GM12878 (cell line): ENCODE measurements around the gene XDH. TPM values are rescaled to one million over a fixed set of nuclear protein-coding genes. Genes with fewer than 3 reads are reported as not detected.

Source experiments
- HDGF ChIP-seq: fragments of 450-650 bp; IDR thresholded peaks from 2 replicates; pipeline ENCODE4 v1.6.1; 2016; ENCODE audit warnings: antibody characterized with exemption
- NR2F1 ChIP-seq: fragments of 450-650 bp; conservative IDR thresholded peaks from 2 replicates; pipeline ENCODE4 v1.6.1; 2017; ENCODE audit warnings: mild to moderate bottlenecking
- YBX1 ChIP-seq: fragments of 450-650 bp; IDR thresholded peaks from 2 replicates; pipeline ENCODE4 v1.6.1; 2016; ENCODE audit warnings: antibody characterized with exemption
- ZBTB40 ChIP-seq: fragments of 450-650 bp; IDR thresholded peaks from 2 replicates; pipeline ENCODE4 v1.6.1; 2016; ENCODE audit warnings: mild to moderate bottlenecking, moderate library complexity, borderline replicate concordance
- polyA plus RNA-seq, 11 experiments: library from polyadenylated mRNA; depleted of rRNA in 4 of 11; unstranded in 6 of 11; stranded (reverse) in 5 of 11; fragments of >200 nt; fragmentation: Nextera tagmentation in 4 of 11; fragmentation: Illumina TruSeq in 1 of 11; extraction: Ambion mirVana in 4 of 11; extraction: Trizol in 1 of 11; gene quantifications; 1 replicate in 1 of 11; 2 replicates in 10 of 11; pipeline versions ENCODE4 v1.2.1 to v1.2.3, GENCODE V29; 2011 to 2016; ENCODE audit warnings: inconsistent platforms in 2 of 11, missing spikeins in 2 of 11, low read depth in 1 of 11
- total RNA-seq, 4 experiments: library from RNA; depleted of rRNA in 3 of 4; stranded (reverse); fragments of >200 nt in 3 of 4; fragmentation: Illumina TruSeq in 1 of 4; extraction: Trizol in 1 of 4; gene quantifications; 2 replicates each; pipeline versions ENCODE4 v1.2.1 to v1.2.3, GENCODE V29; 2013 to 2021
- TF ChIP-seq, protein P1 (sequence below): IDR thresholded peaks from 2 replicates; pipeline ENCODE4 v1.6.1; 2011; ENCODE audit warnings: mild to moderate bottlenecking, low read depth, low read length, moderate library complexity; ENCODE audit not compliant: insufficient replicate concordance
- TF ChIP-seq, protein P2 (sequence below): IDR thresholded peaks from 2 replicates; pipeline ENCODE4 v1.6.1; 2012; ENCODE audit warnings: low read depth, low read length, improper control_type of control experiment

Gene XDH
- total and polyA plus RNA-seq, 10 of the 15 experiments (the other 5 are each of a cell fraction or from before 2014, with no cell fraction given): 0.01 TPM; not detected in 9

DNA sequence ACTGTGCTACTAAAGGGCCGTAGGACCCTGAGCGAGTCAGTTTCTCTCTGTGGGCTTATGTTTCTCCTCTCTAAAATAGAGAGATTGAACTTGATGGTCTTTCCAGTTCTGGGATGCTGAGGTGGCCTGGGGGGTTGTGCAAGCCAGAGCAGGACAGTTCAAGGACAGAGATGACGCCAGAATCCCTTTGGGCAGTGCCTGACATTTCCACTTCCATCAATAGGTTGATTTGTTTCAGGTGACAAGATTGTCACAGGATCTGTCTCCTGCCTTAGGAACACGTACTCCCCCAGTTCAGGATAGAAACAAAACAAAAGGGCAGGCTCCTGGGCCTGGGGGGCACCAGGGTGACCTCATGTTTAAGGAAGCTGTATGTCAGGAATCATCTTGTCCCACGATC lies 82.0 kb downstream of the XDH start (continued):
- TF ChIP-seq ZBTB40 (no peak), HDGF (no peak), YBX1 (no peak), NR2F1 (no peak)
- TF ChIP-seq, protein P1, sequence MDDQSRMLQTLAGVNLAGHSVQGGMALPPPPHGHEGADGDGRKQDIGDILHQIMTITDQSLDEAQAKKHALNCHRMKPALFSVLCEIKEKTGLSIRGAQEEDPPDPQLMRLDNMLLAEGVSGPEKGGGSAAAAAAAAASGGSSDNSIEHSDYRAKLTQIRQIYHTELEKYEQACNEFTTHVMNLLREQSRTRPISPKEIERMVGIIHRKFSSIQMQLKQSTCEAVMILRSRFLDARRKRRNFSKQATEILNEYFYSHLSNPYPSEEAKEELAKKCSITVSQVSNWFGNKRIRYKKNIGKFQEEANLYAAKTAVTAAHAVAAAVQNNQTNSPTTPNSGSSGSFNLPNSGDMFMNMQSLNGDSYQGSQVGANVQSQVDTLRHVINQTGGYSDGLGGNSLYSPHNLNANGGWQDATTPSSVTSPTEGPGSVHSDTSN: no peak
- TF ChIP-seq, protein P2, sequence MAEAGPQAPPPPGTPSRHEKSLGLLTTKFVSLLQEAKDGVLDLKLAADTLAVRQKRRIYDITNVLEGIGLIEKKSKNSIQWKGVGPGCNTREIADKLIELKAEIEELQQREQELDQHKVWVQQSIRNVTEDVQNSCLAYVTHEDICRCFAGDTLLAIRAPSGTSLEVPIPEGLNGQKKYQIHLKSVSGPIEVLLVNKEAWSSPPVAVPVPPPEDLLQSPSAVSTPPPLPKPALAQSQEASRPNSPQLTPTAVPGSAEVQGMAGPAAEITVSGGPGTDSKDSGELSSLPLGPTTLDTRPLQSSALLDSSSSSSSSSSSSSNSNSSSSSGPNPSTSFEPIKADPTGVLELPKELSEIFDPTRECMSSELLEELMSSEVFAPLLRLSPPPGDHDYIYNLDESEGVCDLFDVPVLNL: no peak
